HepG2 (cell line): ENCODE measurements around the gene FBXL20. TPM values are rescaled to one million over a fixed set of nuclear protein-coding genes. Genes with fewer than 3 reads are reported as not detected.

Experiments
- ATAC-seq: fragments of 200-7000 bp; cut with Tn5 transposase; 3 replicates; pipeline ENCODE4 v1.9.1; 2020; ENCODE audit warnings: mild to moderate bottlenecking, moderate library complexity
- BruUV-seq: library from RNA; stranded (reverse); fragments of 400-500 nt; replicated peaks from 2 replicates; lab custom pipeline; 2021; lab: Mats Ljungman, UMichigan
- CTCF ChIA-PET: fragments of 300-600 bp; formaldehyde crosslinking; extraction: SDS; loops from one replicate; lab custom pipeline; 2021; ENCODE audit warnings: low total read pairs, inconsistent platforms, low intra/inter-chr PET ratio; lab: Yijun Ruan, JAX
- POLR2A ChIA-PET: fragments of 350-600 bp; sonication (Branson Sonifier 250); formaldehyde crosslinking; loops from one replicate; lab custom pipeline; 2020; ENCODE audit warnings: antibody characterized with exemption, inconsistent platforms; lab: Yijun Ruan, JAX
- DNase-seq: peaks from one replicate; pipeline ENCODE4 v3.0.0-alpha.2; 2015; ENCODE audit warnings: low spot score
- FAIRE-seq: peaks from 3 replicates; lab custom pipeline; 2011; peaks lifted over from hg19 to GRCh38; lab: Jason Lieb, UNC
- H2AFZ ChIP-seq: one replicate; pipeline ENCODE4 v1.6.1; 2011; ENCODE audit warnings: low read length, inconsistent platforms
- H3K27ac ChIP-seq: fragments of 300-600 bp; 3 replicates; pipeline ENCODE4 v1.8.0; 2011; ENCODE audit warnings: mixed run types, mild to moderate bottlenecking, mixed read lengths, low read length, inconsistent platforms; ENCODE audit not compliant: insufficient read depth; ENCODE audit errors: extremely low read length
- H3K27me3 ChIP-seq, 2 experiments: fragments of 200-600 bp in 1 of 2; 2 replicates in 1 of 2; 3 replicates in 1 of 2; pipeline versions ENCODE4 v1.6.0 to v1.8.0; 2011; ENCODE audit warnings: low read length in 2 of 2, mild to moderate bottlenecking in 2 of 2, moderate library complexity in 2 of 2, inconsistent platforms in 1 of 2; ENCODE audit not compliant: insufficient read depth in 2 of 2, control insufficient read depth in 1 of 2
- H3K36me3 ChIP-seq, 2 experiments: fragments of 200-600 bp in 1 of 2; replicated peaks in 1 of 2; 2 replicates in 1 of 2; 3 replicates in 1 of 2; pipeline versions ENCODE4 v1.5.1 to v1.8.0; 2011; ENCODE audit warnings: low read length in 2 of 2, inconsistent platforms in 1 of 2; ENCODE audit not compliant: insufficient read depth in 2 of 2, control insufficient read depth in 1 of 2
- H3K4me1 ChIP-seq: 2 replicates; pipeline ENCODE4 v1.5.1; 2012; ENCODE audit warnings: low read length, inconsistent platforms; ENCODE audit not compliant: insufficient read depth
- H3K4me2 ChIP-seq: 2 replicates; pipeline ENCODE4 v1.6.0; 2011; ENCODE audit warnings: low read depth, low read length, inconsistent platforms
- H3K4me3 ChIP-seq, 3 experiments: fragments of 200-600 bp in 1 of 3; sonication (generic), shearing (Covaris generic) in 1 of 3; replicated peaks in 1 of 3; 2 replicates each; pipeline ENCODE4 v1.5.1; 2011 to 2016; ENCODE audit warnings: low read length in 3 of 3, inconsistent platforms in 2 of 3, low read depth in 2 of 3, mild to moderate bottlenecking in 2 of 3, control low read depth in 1 of 3, mixed read lengths in 1 of 3; ENCODE audit not compliant: insufficient read depth in 1 of 3
- H3K79me2 ChIP-seq: one replicate; pipeline ENCODE4 v1.6.1; 2011; ENCODE audit warnings: low read length, inconsistent platforms; ENCODE audit not compliant: insufficient read depth
- H3K9ac ChIP-seq: 2 replicates; pipeline ENCODE4 v1.6.0; 2011; ENCODE audit warnings: mild to moderate bottlenecking, low read depth, low read length, inconsistent platforms; ENCODE audit not compliant: insufficient read depth
- H3K9me3 ChIP-seq: 2 replicates; pipeline ENCODE4 v1.5.1; 2012; ENCODE audit warnings: mild to moderate bottlenecking, low read length
- H4K20me1 ChIP-seq: 2 replicates; pipeline ENCODE4 v1.6.0; 2011; ENCODE audit warnings: inconsistent platforms, mild to moderate bottlenecking, low read length, moderate library complexity; ENCODE audit not compliant: insufficient read depth
- ADNP ChIP-seq: sonication (generic); formaldehyde crosslinking; IDR thresholded peaks from 2 replicates; pipeline ENCODE4 v1.4.0; 2020; ENCODE audit warnings: missing genetic modification reagents
- CAMTA2 ChIP-seq: sonication (generic); formaldehyde crosslinking; IDR thresholded peaks from 2 replicates; pipeline ENCODE4 v1.4.0; 2020; ENCODE audit warnings: mild to moderate bottlenecking, missing genetic modification reagents, borderline replicate concordance
- CBX2 ChIP-seq, 2 experiments: fragments of 200-600 bp in 1 of 2; sonication (generic); formaldehyde crosslinking in 1 of 2; IDR thresholded peaks; 2 replicates each; pipeline versions ENCODE4 v1.7.0 to v1.8.1; 2018 to 2022; ENCODE audit warnings: low read depth in 2 of 2, low read length in 1 of 2, mild to moderate bottlenecking in 1 of 2, missing genetic modification reagents in 1 of 2
- ELF3 ChIP-seq: IDR thresholded peaks from 2 replicates; pipeline ENCODE4 v1.6.1; 2016; ENCODE audit warnings: missing genetic modification reagents, missing compliant biosample characterization
- HOXA7 ChIP-seq: sonication (generic); formaldehyde crosslinking; IDR thresholded peaks from 2 replicates; pipeline ENCODE4 v1.8.1; 2022; ENCODE audit warnings: mild to moderate bottlenecking, missing genetic modification reagents, moderate library complexity
- RXRB ChIP-seq: IDR thresholded peaks from 2 replicates; pipeline ENCODE4 v1.6.1; 2016; ENCODE audit warnings: borderline replicate concordance, missing genetic modification reagents, missing compliant biosample characterization
- SIX4 ChIP-seq: sonication (generic); formaldehyde crosslinking; IDR thresholded peaks from 2 replicates; pipeline ENCODE4 v1.4.0; 2020; ENCODE audit warnings: missing genetic modification reagents
- SRSF9 ChIP-seq: fragments of 200-400 bp; formaldehyde crosslinking; IDR thresholded peaks from 2 replicates; pipeline ENCODE4 v1.6.1; 2018; ENCODE audit warnings: borderline replicate concordance, mild to moderate bottlenecking, low read depth, low read length; ENCODE audit not compliant: insufficient read depth, poor library complexity, severe bottlenecking
- TAF15 ChIP-seq: fragments of 200-400 bp; formaldehyde crosslinking; IDR thresholded peaks from one replicate; pipeline ENCODE4 v1.6.1; 2018; ENCODE audit warnings: mild to moderate bottlenecking, low read depth, low read length; ENCODE audit not compliant: poor library complexity, severe bottlenecking
- ZNF547 ChIP-seq: sonication (generic); formaldehyde crosslinking; IDR thresholded peaks from 2 replicates; pipeline ENCODE4 v1.5.1; 2020; ENCODE audit warnings: mild to moderate bottlenecking, missing genetic modification reagents
- WGBS: methylation state at CpG from one replicate; pipeline ENCODE4 v1.1.6; 2017; ENCODE audit warnings: low lambda C conversion rate; 5-methylcytosine and 5-hydroxymethylcytosine counted together
- in situ Hi-C: cut with HindIII; loops from 2 replicates; pipeline ENCODE4 v1.10.0; 2017; ENCODE audit warnings: low pct_unique_long_range_greater_than_20kb; ENCODE audit not compliant: extremely low pct_ligation_motif_present
- intact Hi-C: fragments of 100-400 bp; cut with micrococcal nuclease; formaldehyde crosslinking; loops from one replicate; pipeline ENCODE4 v1.10.0; 2022; ENCODE audit not compliant: unreplicated experiment
- polyA plus RNA-seq, 8 experiments: library from polyadenylated mRNA; depleted of rRNA in 3 of 8; stranded (reverse) in 7 of 8; unstranded in 1 of 8; fragments of >200 nt; fragmentation: Illumina TruSeq in 4 of 8; extraction: Trizol in 4 of 8; gene quantifications; 2 replicates each; pipeline versions ENCODE4 v1.2.1 to v1.2.3, GENCODE V29; 2011 to 2016; ENCODE audit warnings: low read depth in 4 of 8, missing spikeins in 1 of 8, mixed read lengths in 1 of 8; ENCODE audit not compliant: insufficient read depth in 1 of 8
- total RNA-seq, 5 experiments: library from RNA; depleted of rRNA; stranded (reverse); fragments of >200 nt; fragmentation: Illumina TruSeq; extraction: Trizol; gene quantifications; 2 replicates each; pipeline ENCODE4 v1.2.3, GENCODE V29; 2016; ENCODE audit warnings: low read depth in 1 of 5
- TF ChIP-seq, protein P1 (sequence below): sonication (generic); formaldehyde crosslinking; IDR thresholded peaks from 2 replicates; pipeline ENCODE4 v1.5.1; 2020; ENCODE audit warnings: mild to moderate bottlenecking, missing genetic modification reagents, moderate library complexity
- TF ChIP-seq, protein P2 (sequence below), 2 experiments: fragments of 450-650 bp in 1 of 2; sonication (generic) in 1 of 2; formaldehyde crosslinking; IDR thresholded peaks; 2 replicates each; pipeline versions ENCODE4 v1.5.0 to v1.8.0; 2020 to 2022; ENCODE audit warnings: mild to moderate bottlenecking in 1 of 2, missing genetic modification reagents in 1 of 2
- TF ChIP-seq, protein P3 (sequence below): sonication (generic); formaldehyde crosslinking; IDR thresholded peaks from 2 replicates; pipeline ENCODE4 v1.5.1; 2020; ENCODE audit warnings: missing genetic modification reagents, mild to moderate bottlenecking, borderline replicate concordance
- TF ChIP-seq, protein P4 (sequence below): sonication (generic); IDR thresholded peaks from 2 replicates; pipeline ENCODE4 v1.6.1; 2016; ENCODE audit warnings: low read depth, borderline replicate concordance

Gene FBXL20
- total and polyA plus RNA-seq, 2 of the 13 experiments (the other 11 are each of a cell fraction or from before 2014, with no cell fraction given): 10.2 to 10.3 TPM

DNA sequence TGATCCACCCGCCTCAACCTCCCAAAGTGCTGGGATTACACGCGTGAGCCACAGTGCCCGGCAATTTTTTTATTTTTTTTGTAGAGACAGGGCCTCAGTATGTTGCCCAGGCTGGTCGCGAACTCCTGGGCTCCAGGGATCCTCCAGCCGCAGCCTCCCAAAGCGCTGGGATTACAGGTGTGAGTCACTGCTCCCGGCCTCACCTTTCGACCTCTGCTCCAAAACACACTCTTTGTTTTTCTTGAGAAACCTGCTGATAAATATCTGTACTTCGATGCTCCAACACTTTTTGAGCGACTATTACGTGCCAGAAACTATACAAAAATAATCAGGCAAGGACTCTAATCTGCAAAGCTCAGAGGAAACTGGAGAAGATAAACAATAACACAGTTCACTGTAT, 48.6 kb upstream of the FBXL20 start (continued):
- TF ChIP-seq, protein P1, sequence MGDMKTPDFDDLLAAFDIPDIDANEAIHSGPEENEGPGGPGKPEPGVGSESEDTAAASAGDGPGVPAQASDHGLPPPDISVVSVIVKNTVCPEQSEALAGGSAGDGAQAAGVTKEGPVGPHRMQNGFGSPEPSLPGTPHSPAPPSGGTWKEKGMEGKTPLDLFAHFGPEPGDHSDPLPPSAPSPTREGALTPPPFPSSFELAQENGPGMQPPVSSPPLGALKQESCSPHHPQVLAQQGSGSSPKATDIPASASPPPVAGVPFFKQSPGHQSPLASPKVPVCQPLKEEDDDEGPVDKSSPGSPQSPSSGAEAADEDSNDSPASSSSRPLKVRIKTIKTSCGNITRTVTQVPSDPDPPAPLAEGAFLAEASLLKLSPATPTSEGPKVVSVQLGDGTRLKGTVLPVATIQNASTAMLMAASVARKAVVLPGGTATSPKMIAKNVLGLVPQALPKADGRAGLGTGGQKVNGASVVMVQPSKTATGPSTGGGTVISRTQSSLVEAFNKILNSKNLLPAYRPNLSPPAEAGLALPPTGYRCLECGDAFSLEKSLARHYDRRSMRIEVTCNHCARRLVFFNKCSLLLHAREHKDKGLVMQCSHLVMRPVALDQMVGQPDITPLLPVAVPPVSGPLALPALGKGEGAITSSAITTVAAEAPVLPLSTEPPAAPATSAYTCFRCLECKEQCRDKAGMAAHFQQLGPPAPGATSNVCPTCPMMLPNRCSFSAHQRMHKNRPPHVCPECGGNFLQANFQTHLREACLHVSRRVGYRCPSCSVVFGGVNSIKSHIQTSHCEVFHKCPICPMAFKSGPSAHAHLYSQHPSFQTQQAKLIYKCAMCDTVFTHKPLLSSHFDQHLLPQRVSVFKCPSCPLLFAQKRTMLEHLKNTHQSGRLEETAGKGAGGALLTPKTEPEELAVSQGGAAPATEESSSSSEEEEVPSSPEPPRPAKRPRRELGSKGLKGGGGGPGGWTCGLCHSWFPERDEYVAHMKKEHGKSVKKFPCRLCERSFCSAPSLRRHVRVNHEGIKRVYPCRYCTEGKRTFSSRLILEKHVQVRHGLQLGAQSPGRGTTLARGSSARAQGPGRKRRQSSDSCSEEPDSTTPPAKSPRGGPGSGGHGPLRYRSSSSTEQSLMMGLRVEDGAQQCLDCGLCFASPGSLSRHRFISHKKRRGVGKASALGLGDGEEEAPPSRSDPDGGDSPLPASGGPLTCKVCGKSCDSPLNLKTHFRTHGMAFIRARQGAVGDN (CRISPR knock-in tag): peak; percentile 22; the same call in 1 of the 2 replicates
- peak; percentile 59; the same call in 1 of the 2 replicates for TF ChIP-seq RXRB (CRISPR knock-in tag)

DNA sequence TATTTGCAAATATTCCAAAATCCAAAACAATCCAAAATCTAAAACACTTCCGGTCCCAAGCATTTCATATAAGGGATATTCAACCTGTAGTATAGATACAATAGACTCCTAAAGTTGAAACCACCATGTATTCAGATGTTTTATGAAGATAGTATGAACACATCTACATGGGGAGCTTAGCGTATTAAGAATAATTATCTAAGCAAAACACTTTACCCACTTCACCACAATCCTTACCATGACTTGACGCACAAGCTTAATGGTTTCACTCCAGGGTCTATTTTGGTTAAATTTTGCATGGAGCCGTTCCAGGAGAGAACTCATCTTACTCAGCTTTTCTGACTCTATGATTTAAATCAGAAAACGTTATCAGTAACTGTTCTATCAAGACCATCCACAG, 46.1 kb upstream of the FBXL20 start:
- peaks cover 15% of the 10 kb centered on the region; the same call in 1 of the 2 replicates for H4K20me1 ChIP-seq
- 93% methylated on average over 5 of the region's 5 CpGs for WGBS
- POLR2A ChIA-PET: interaction anchor here (7.8 kb wide), 1 partner anchor 16 kb away, joined by 302 read pairs; the partner anchor contains the start of gene CDK12
- peaks cover 50% of the 10 kb centered on the region for H3K79me2 ChIP-seq
- no peaks in the 10 kb centered on the region for H3K9me3 ChIP-seq
- ATAC-seq (no peak), DNase-seq (no peak), FAIRE-seq (no peak)
- no peak overlapping the region for H3K4me3 ChIP-seq
- H3K4me1 ChIP-seq: peaks cover 34% of the 10 kb centered on the region
- no peak overlapping the region for H3K4me2 ChIP-seq
- BruUV-seq: no TSS peak
- peaks cover 9 to 42% of the 10 kb centered on the region in 2 experiments for H3K36me3 ChIP-seq
- no peak overlapping the region for H3K27ac ChIP-seq
- H3K27me3 ChIP-seq: no peaks in the 10 kb centered on the region; a peak in 1 of 5 replicates
- CTCF ChIA-PET: no interaction called here
- intact Hi-C loops (no loop called here), in situ Hi-C loops (no loop called here)
- H3K9ac ChIP-seq: no peak overlapping the region
- H2AFZ ChIP-seq: no peak overlapping the region
- TF ChIP-seq CAMTA2: no peak
- no peak for TF ChIP-seq SIX4 (CRISPR knock-in tag)
- TF ChIP-seq ZNF547 (CRISPR knock-in tag): no peak
- TF ChIP-seq RXRB (CRISPR knock-in tag): no peak
- no peak for TF ChIP-seq ELF3 (CRISPR knock-in tag)
- TF ChIP-seq, protein P2, sequence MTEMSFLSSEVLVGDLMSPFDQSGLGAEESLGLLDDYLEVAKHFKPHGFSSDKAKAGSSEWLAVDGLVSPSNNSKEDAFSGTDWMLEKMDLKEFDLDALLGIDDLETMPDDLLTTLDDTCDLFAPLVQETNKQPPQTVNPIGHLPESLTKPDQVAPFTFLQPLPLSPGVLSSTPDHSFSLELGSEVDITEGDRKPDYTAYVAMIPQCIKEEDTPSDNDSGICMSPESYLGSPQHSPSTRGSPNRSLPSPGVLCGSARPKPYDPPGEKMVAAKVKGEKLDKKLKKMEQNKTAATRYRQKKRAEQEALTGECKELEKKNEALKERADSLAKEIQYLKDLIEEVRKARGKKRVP (CRISPR knock-in tag; IDR thresholded peaks at IDR 0.05): no peak
- TF ChIP-seq, protein P3, sequence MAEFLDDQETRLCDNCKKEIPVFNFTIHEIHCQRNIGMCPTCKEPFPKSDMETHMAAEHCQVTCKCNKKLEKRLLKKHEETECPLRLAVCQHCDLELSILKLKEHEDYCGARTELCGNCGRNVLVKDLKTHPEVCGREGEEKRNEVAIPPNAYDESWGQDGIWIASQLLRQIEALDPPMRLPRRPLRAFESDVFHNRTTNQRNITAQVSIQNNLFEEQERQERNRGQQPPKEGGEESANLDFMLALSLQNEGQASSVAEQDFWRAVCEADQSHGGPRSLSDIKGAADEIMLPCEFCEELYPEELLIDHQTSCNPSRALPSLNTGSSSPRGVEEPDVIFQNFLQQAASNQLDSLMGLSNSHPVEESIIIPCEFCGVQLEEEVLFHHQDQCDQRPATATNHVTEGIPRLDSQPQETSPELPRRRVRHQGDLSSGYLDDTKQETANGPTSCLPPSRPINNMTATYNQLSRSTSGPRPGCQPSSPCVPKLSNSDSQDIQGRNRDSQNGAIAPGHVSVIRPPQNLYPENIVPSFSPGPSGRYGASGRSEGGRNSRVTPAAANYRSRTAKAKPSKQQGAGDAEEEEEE: no peak
- TF ChIP-seq, protein P4, sequence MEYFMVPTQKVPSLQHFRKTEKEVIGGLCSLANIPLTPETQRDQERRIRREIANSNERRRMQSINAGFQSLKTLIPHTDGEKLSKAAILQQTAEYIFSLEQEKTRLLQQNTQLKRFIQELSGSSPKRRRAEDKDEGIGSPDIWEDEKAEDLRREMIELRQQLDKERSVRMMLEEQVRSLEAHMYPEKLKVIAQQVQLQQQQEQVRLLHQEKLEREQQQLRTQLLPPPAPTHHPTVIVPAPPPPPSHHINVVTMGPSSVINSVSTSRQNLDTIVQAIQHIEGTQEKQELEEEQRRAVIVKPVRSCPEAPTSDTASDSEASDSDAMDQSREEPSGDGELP: no peak
- TF ChIP-seq CBX2 (IDR thresholded peaks at IDR 0.05; ENCODE audit: low read depth, low read length): no peak
- no peak for TF ChIP-seq CBX2 (CRISPR knock-in tag; IDR thresholded peaks at IDR 0.05; ENCODE audit: low read depth)
- TF ChIP-seq HOXA7 (CRISPR knock-in tag): no peak
- TF ChIP-seq TAF15: no peak
- no peak for TF ChIP-seq ADNP
- no peak for TF ChIP-seq SRSF9
